Measurements from ENCODE around the gene SERP2.

DNA sequence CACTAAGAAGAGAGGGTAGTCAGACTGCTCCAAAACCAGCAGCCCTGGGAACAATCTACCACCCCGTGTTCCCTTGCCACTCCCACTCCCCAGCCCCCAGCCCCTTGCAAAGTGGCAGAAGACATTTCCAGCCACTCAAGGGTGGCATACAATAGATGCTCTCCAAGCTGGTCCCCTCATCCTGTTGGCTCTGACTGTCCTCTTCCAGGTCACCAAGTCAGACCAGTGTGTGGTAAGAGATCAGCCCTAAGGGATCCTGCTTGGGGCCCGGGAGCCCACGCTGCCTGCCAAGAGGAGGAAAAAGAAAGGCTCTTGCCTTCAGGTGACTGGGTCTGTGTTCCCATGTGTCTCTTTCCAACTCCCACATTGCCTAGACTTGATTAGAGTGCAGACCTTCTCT is 25.0 kb downstream of the SERP2 start:
- TF ChIP-seq, protein P1, sequence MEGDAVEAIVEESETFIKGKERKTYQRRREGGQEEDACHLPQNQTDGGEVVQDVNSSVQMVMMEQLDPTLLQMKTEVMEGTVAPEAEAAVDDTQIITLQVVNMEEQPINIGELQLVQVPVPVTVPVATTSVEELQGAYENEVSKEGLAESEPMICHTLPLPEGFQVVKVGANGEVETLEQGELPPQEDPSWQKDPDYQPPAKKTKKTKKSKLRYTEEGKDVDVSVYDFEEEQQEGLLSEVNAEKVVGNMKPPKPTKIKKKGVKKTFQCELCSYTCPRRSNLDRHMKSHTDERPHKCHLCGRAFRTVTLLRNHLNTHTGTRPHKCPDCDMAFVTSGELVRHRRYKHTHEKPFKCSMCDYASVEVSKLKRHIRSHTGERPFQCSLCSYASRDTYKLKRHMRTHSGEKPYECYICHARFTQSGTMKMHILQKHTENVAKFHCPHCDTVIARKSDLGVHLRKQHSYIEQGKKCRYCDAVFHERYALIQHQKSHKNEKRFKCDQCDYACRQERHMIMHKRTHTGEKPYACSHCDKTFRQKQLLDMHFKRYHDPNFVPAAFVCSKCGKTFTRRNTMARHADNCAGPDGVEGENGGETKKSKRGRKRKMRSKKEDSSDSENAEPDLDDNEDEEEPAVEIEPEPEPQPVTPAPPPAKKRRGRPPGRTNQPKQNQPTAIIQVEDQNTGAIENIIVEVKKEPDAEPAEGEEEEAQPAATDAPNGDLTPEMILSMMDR (IDR thresholded peaks at IDR 0.05; ENCODE audit: extremely low read depth in 1 of 2, insufficient read depth in 1 of 2, low read depth in 1 of 2, low read length in 2 of 2), result no peak
- no peak for TF ChIP-seq MYC (IDR thresholded peaks at IDR 0.05; ENCODE audit: low read depth, low read length)
- TF ChIP-seq GATA2 (IDR thresholded peaks at IDR 0.05; ENCODE audit: insufficient read depth, insufficient read length, low read depth, low read length), result no peak
- no peak for TF ChIP-seq POLR2A (IDR thresholded peaks at IDR 0.05; ENCODE audit: low read depth, low read length)
- TF ChIP-seq, protein P2, sequence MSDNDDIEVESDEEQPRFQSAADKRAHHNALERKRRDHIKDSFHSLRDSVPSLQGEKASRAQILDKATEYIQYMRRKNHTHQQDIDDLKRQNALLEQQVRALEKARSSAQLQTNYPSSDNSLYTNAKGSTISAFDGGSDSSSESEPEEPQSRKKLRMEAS (IDR thresholded peaks at IDR 0.05; ENCODE audit: insufficient read depth, insufficient read length), result no peak
- no peak for TF ChIP-seq POLR2AphosphoS5 (IDR thresholded peaks at IDR 0.05; ENCODE audit: insufficient read depth, low read depth, low read length)

Data from endothelial cell of umbilical vein (primary cell).